GM12878 (cell line): ENCODE measurements around the gene NBPF1.

Source experiments
- ATF7 ChIP-seq: fragments of 450-650 bp; IDR thresholded peaks from 2 replicates; pipeline ENCODE4 v1.6.1; 2016; ENCODE audit warnings: low read depth, mild to moderate bottlenecking
- HCFC1 ChIP-seq: fragments of 150-350 bp; IDR thresholded peaks from 2 replicates; pipeline ENCODE4 v1.6.1; 2014; ENCODE audit warnings: low read length
- HDAC6 ChIP-seq: fragments of 200-600 bp; sonication (generic); IDR thresholded peaks from one replicate; pipeline ENCODE4 v1.8.0; 2017; ENCODE audit warnings: antibody characterized with exemption; ENCODE audit not compliant: unreplicated experiment
- JUND ChIP-seq: IDR thresholded peaks from 2 replicates; pipeline ENCODE4 v1.6.1; 2012; ENCODE audit warnings: low read depth, mild to moderate bottlenecking, low read length, improper control_type of control experiment, moderate library complexity
- KAT2A ChIP-seq: conservative IDR thresholded peaks from 2 replicates; pipeline ENCODE4 v1.6.1; 2011; ENCODE audit warnings: low read depth, low read length; ENCODE audit not compliant: control insufficient read depth
- POLR2AphosphoS5 ChIP-seq: IDR thresholded peaks from 2 replicates; pipeline ENCODE4 v1.6.1; 2011; ENCODE audit warnings: mild to moderate bottlenecking, low read length, inconsistent platforms
- RAD21 ChIP-seq: IDR thresholded peaks from 2 replicates; pipeline ENCODE4 v1.6.1; 2011; ENCODE audit warnings: mild to moderate bottlenecking, low read depth, low read length, moderate library complexity; ENCODE audit not compliant: insufficient read depth
- ZNF384 ChIP-seq: IDR thresholded peaks from 2 replicates; pipeline ENCODE4 v1.6.1; 2012; ENCODE audit warnings: low read depth, mild to moderate bottlenecking, low read length, improper control_type of control experiment, borderline replicate concordance
- TF ChIP-seq, protein P1 (sequence below), 3 experiments: IDR thresholded peaks in 2 of 3; conservative IDR thresholded peaks in 1 of 3; 2 replicates each; pipeline ENCODE4 v1.5.1; 2011; ENCODE audit warnings: low read depth in 3 of 3, low read length in 3 of 3, mild to moderate bottlenecking in 3 of 3, control low read depth in 2 of 3, moderate library complexity in 2 of 3, inconsistent platforms in 1 of 3, mixed read lengths in 1 of 3; ENCODE audit not compliant: control insufficient read depth in 2 of 3, insufficient read depth in 1 of 3; ENCODE audit errors: extremely low read depth in 1 of 3
- TF ChIP-seq, protein P2 (sequence below): IDR thresholded peaks from 2 replicates; pipeline ENCODE4 v1.6.1; 2012; ENCODE audit warnings: mild to moderate bottlenecking, low read depth, low read length

DNA sequence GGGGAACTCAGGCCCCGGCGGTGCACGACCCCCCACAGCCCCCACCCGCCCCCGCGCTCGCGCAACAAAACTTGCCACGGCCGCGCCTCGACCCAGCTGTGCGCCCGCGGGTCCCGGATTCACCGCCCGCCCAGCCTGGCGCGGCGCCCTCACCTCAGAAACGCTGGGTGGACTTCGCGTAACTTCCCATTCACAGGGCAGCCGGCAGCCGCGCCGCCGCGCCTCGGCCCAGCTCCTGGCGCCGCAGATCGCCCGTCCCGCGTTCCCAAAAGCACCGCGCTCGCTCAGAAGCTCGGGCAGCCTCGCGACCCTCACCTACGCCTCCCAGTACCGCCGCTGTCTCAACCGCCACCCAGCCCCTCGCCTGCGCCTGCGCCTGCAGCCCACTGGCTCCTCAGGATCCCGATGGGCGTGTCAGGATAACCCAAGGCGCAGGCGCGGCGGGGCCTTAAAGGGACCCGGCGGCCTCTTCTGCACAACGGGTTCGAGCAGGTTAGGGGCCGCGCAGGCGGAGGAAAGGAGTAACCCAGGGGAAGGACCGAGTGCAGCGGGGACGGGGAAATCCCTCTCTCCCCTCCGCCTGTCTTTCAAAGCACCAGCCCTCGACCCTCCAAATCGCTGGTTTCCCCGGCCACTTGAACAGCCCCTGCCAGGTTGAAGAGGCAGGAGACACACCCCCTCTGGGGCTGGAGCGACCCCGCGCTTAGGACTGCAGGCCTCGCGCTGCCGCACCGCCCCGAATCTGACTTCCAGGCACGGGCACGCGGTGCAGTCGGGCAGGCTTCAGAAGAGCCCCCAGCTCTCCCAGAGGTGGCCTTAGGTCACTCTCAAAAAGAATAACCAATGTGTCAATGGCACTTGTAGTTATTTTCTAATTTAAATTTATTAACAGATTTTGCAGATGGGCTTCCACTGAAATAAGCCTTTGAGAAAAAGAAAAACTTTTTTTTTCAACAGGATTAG, at the start of gene NBPF1:
- TF ChIP-seq ATF7 (peak; percentile 60; the same call in 1 of the 2 replicates), KAT2A (no peak), HDAC6 (peak; percentile 100), ZNF384 (no peak), POLR2AphosphoS5 (no peak), HCFC1 (0 out of 2 replicates have a peak, but pooled peaks have one; percentile 9), JUND (no peak), RAD21 (no peak)
- TF ChIP-seq, protein P1, sequence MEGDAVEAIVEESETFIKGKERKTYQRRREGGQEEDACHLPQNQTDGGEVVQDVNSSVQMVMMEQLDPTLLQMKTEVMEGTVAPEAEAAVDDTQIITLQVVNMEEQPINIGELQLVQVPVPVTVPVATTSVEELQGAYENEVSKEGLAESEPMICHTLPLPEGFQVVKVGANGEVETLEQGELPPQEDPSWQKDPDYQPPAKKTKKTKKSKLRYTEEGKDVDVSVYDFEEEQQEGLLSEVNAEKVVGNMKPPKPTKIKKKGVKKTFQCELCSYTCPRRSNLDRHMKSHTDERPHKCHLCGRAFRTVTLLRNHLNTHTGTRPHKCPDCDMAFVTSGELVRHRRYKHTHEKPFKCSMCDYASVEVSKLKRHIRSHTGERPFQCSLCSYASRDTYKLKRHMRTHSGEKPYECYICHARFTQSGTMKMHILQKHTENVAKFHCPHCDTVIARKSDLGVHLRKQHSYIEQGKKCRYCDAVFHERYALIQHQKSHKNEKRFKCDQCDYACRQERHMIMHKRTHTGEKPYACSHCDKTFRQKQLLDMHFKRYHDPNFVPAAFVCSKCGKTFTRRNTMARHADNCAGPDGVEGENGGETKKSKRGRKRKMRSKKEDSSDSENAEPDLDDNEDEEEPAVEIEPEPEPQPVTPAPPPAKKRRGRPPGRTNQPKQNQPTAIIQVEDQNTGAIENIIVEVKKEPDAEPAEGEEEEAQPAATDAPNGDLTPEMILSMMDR (IDR thresholded peaks at IDR 0.05 in 2 of 3, conservative IDR thresholded peaks at IDR 0.05 in 1 of 3; ENCODE audit: control insufficient read depth in 2 of 3, extremely low read depth in 1 of 3, insufficient read depth in 1 of 3, low read depth in 3 of 3, low read length in 3 of 3): peak in 1 of 3 experiments; percentile 7; a peak in 1 of 6 replicates
- TF ChIP-seq, protein P2, sequence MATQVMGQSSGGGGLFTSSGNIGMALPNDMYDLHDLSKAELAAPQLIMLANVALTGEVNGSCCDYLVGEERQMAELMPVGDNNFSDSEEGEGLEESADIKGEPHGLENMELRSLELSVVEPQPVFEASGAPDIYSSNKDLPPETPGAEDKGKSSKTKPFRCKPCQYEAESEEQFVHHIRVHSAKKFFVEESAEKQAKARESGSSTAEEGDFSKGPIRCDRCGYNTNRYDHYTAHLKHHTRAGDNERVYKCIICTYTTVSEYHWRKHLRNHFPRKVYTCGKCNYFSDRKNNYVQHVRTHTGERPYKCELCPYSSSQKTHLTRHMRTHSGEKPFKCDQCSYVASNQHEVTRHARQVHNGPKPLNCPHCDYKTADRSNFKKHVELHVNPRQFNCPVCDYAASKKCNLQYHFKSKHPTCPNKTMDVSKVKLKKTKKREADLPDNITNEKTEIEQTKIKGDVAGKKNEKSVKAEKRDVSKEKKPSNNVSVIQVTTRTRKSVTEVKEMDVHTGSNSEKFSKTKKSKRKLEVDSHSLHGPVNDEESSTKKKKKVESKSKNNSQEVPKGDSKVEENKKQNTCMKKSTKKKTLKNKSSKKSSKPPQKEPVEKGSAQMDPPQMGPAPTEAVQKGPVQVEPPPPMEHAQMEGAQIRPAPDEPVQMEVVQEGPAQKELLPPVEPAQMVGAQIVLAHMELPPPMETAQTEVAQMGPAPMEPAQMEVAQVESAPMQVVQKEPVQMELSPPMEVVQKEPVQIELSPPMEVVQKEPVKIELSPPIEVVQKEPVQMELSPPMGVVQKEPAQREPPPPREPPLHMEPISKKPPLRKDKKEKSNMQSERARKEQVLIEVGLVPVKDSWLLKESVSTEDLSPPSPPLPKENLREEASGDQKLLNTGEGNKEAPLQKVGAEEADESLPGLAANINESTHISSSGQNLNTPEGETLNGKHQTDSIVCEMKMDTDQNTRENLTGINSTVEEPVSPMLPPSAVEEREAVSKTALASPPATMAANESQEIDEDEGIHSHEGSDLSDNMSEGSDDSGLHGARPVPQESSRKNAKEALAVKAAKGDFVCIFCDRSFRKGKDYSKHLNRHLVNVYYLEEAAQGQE: no peak
